GM18861 (cell line): ENCODE results near the gene HSPH1.

Experiments used
- ATAC-seq: cut with Tn5 transposase; IDR thresholded peaks from one replicate; pipeline ENCODE4 v1.9.1; 2021; ENCODE audit not compliant: unreplicated experiment

The HSPH1 gene

GRCh38 chr13:31133621-31134020 lies 28.1 kb downstream of the HSPH1 start:
- no peak for ATAC-seq

DNA sequence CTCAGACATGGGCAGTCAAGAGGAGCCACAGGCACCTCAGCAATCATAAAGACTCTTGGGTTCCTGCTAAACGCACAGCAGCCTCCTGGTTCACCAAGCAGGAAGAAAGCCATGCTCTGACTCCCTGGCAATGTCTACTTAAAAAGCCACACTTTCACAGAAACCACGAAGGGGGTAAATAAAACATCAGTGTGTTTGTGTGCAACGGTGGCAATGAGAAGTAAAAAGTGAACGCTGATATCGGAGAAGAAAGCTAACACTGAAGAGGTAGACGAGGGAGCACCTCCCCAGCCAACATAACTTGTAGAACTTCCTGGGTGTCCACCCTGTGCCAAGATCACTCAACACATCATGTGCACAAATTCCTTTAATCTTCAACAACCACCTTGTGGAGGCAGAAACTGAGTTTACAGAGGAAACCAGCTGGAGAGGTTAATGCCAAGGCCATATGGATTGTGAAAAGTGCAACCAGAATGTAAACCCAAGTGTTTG lies 30.2 kb downstream of the HSPH1 start:
- no peak for ATAC-seq

DNA sequence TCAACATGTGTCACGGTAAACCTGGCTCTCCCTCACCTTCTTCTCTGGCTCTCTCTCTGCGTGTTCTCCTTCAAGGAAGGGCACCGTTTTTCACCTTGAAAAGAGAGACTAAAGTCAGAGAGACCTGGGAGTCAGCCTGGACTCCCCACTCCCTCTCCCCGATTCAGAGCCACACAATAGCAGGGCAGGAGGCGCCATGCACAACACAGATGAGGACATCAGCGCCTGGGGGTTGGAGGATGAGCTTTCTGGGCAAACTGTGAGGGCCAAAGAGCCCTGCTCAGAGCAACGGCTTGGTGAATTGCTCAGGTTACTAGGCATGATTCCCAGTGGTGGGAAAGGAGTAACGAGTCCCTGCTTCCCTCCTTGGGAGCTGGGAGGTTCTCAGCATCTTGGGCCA lies 32.3 kb downstream of the HSPH1 start:
- ATAC-seq: no peak

GRCh38 chr13:31124204-31124603 lies 37.5 kb downstream of the HSPH1 start:
- no peak for ATAC-seq

DNA sequence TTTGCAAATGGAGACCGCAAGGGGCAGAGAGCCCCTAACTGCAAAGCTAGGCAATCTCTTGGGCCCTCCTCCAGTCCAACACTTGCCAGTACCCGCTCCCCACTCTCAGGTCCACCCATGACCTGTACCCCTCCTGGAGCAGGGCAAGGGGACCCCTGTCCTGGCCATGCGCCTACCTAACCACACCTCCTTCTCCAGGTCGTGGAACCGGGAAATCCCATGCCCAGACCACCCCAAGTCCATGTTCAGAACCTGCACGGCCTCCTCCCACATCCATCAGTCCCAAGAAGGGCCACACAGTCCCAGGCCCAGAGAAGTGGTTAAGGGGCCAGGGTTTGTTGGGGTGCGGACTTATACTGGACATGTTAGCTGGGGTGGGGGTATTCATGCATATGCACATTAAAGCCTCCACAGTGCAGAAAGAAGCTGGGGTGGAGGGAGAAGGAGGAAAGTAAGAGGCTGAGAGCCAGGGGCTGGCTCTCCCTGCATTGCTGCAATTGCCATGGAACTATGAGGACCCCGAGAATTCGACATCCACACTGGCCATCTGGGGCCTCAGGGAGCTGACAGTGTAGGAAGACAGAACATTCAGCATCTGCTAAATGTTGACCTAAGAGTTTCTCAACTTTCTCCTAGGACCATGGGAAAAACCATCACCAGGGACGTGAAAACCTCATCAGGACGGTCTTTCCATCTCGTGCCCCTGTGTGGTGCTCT lies 39.0 kb downstream of the HSPH1 start:
- ATAC-seq: no peak

- no peak for ATAC-seq
These were observed 39.6 kb downstream of the HSPH1 start for GRCh38 chr13:31122143-31122542.

DNA sequence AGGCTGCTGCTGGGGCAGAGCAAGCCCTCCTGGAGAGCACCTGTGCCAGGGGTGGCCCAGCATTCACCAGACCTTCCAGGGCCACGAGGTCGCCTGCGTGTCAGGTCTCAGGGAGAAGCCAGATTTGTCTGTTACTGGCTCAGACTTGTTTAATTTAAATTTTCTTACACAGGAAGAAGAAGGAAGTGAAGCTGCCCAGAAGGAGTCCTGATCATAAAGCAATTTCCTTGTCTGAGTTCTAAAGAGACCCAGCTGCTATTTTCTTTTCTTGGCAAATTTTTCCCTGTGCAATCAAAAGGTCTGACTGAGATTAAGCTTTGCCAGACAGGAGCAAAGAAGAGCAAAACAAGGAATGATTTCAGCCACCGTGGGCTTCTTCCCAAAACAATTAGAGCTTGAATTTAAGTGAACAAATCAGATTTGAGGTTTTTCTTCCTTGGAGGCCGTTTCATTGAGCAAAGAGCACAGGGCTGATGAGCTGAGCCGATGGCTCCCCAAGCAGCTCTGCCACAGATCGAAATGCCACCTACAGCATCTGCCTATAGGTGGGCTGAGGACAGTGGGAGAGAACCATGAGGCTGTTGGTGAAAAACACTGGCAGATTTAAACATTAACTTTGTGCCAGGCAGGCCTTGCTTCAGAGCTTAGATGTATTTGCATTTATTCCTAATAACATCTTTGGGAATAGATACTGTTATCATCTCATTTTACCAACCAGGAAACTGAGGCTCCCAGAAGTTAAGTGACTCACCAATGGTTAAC lies 40.1 kb downstream of the HSPH1 start:
- ATAC-seq: no peak

DNA sequence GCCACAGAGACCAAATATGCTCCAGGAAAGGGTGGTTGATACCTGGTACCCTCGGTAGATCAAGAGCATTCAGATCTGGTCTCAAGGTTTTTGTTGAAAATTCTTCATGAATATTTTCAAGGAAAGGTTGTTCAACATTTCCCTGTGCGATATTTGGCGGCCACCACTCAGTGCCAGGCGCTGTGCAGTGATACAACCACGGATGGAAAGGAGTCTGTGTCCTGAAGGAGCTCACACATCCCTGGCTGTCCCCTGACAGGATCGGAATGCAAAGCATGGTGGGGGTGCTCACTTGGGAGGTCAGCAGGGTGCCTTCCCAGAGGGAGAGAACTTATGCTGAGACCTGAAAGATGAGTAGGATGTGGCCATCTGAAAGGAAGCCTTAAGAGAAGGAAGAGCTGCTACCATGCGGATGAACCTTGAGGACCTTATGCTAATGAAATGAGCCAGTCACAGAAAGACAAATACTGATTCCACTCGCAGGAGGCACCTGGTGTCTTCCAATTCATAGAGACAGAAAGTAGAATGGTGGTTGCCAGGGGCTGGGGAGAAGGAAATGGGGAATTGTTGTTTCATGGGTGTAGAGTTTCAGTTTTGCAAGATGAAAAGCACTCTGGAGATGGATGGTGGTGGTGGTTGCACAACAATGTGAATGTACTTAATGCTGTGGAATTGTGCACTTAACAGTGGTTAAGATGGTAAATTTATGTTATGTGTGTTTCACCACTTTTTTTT lies 41.6 kb downstream of the HSPH1 start:
- no peak for ATAC-seq

DNA sequence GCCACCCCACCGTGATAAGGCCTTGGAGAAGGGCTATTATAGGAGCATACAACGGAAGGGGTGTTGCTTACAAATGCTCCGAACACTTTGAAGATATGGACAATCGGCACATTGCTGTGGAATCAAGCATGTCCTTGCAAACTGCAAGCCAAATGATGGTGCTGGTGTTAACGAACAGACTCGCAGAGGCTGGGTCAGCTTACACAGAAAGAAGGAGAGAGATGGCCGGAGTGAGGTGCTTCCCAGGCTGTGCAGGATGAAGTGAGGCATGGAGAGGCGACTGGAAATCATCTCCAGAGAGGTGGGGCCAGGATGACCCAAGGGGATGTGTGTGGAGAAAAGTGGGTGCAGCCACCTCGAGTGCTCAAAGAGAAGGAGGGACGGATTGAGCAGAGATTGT lies 42.2 kb downstream of the HSPH1 start:
- no peak for ATAC-seq

DNA sequence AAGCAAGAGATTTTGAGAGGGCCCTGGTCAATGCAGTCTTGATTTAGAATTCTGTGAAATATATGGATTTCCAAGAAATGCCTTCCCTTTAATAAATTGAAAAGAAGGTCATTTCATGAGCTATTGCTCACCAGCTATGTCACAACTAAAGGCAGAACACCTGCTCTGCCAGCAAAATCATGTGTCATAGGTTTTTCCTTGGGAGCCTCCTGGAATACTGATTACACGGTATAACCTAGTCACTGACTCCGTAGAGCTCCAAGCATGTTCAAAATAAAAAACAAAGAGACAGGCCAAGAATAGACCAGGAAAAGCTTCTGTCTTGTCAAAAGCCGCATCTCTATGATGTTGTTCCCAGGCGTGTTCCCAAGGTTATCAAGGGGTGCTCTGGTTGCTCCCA lies 45.5 kb downstream of the HSPH1 start:
- no peak for ATAC-seq

DNA sequence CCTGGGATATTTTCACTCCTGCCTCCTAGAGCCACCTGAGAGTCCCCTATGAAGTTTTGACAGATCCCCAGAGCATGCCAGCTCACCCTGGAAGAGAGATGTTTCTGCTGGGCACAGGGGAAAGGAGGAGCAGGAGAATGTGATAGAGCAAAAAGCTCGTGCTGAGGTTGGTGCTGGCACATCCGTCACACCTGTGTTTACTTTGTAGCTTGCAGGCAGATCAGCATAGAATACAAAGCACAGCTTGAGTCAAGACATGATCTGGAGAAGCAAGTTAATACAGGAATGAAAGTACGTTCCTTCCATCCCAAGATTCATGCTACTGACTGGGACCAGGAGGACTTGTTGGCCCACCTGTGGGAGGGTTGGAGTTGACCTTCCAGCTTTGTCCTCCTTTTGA lies 46.1 kb downstream of the HSPH1 start:
- no peak for ATAC-seq

DNA sequence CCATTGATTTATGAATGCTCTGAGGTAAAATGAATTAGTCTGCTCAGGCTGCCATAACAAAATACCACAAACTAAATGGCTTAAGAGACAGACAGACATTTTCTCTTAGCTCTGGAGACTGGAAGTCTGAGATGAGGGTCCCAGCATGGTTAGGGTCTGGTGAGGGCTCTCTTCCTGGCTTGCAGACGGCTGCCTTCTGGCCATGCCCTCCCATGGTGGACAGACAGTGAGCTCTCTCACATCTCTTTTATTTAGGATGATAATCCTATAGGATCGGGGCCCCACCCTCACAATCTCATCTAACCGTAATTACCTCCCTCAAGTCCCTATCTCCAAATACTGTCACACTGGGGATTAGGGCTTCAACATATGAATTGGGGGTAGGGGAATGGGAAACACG lies 47.1 kb downstream of the HSPH1 start:
- no peak for ATAC-seq

DNA sequence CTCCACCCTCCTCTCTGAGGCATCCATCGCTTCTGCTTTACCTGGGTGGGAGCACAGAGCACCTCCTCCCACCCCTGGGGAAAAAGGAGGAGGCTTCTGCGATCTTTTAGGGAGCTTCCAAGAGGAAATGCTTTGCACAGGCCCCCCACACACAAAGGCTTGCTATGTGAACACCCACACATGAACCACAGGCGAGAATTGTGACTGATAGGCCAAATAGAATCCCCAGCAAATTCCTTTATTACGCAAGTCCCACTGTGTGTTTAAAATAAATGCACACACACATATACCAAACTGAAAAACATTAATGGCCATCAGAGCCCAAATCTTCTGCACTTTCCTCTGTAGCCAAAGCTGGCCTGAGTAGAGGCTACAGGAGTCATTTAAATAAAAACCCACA lies 50.6 kb downstream of the HSPH1 start:
- no peak for ATAC-seq

- no peak for ATAC-seq
These were observed 51.1 kb downstream of the HSPH1 start for GRCh38 chr13:31110617-31111016.

DNA sequence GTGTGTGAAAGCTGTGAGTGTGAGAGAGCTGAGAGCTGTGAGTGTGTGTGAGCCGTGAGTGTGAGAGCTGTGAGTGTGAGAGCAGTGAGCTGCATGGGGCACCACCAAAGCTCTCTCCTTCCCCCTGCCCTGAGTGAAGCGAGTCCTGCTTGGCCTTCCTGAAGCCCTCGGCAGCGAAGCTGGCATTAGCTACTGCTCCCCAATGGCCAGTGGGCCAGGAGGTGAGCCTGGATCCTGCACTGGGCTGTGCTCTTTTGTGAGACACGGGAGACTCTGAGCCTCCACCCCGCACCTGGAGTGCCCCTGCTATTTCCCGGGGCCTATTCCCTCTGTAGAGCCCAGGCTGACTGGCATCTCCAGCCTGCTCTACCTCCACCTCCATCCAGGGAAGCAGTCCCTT lies 51.5 kb downstream of the HSPH1 start:
- no peak for ATAC-seq

DNA sequence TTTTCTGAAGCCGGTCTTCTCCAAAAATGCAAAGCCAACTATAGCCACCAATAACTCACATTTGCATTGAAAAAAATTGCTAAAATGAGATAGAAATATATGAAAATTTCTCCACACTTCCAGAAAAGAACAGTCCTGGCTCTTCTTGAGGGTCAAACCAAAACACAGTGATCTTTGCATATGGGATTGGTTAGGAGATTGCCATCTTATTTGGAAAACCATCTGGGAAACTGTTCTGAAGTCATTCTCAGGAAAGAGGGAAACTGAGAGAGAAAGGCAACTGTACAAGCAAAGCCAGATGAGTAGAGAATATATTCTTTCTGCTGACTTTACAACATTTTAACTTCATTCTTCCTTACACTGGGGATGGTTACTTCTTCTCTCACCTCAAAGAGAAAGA lies 54.6 kb downstream of the HSPH1 start:
- ATAC-seq: no peak

GRCh38 chr13:31105856-31106255 lies 55.8 kb downstream of the HSPH1 start:
- no peak for ATAC-seq

GRCh38 chr13:31105020-31105795 lies 56.5 kb downstream of the HSPH1 start:
- no peak for ATAC-seq

GRCh38 chr13:31102905-31103304 lies 58.8 kb downstream of the HSPH1 start:
- no peak for ATAC-seq

GRCh38 chr13:31101472-31102170 lies 60.1 kb downstream of the HSPH1 start:
- no peak for ATAC-seq
